ENCODE results near the gene TECTA.

- TF ChIP-seq CTCF (IDR thresholded peaks at IDR 0.05) = no peak
- no peak for TF ChIP-seq MAFK (IDR thresholded peaks at IDR 0.05; ENCODE audit: partially characterized antibody)
- no peak for TF ChIP-seq RFX5 (IDR thresholded peaks at IDR 0.05)
- TF ChIP-seq POLR2A (IDR thresholded peaks at IDR 0.05; ENCODE audit: low read length) = no peak
- TF ChIP-seq BHLHE40 (IDR thresholded peaks at IDR 0.05; ENCODE audit: low read depth, low read length) = no peak
- TF ChIP-seq MAX (IDR thresholded peaks at IDR 0.05) = no peak
Observed at GRCh38 chr11:121119440-121119839, 18.4 kb downstream of the TECTA start.
